Colonic mucosa (tissue), 4 donors: ENCODE measurements around the gene HESX1. TPM values are rescaled to one million over a fixed set of nuclear protein-coding genes. Genes with fewer than 3 reads are reported as not detected.

Experiments used
- DNase-seq: peaks from one replicate; pipeline ENCODE4 v3.0.0-alpha.2; 2020
- H3K27ac ChIP-seq: fragments of 200-600 bp; one replicate; pipeline ENCODE4 v1.8.0; 2021
- H3K27me3 ChIP-seq: fragments of 200-600 bp; one replicate; pipeline ENCODE4 v1.8.0; 2021
- H3K36me3 ChIP-seq: fragments of 200-600 bp; one replicate; pipeline ENCODE4 v1.8.0; 2021
- H3K4me1 ChIP-seq: fragments of 200-600 bp; one replicate; pipeline ENCODE4 v1.8.0; 2021; ENCODE audit warnings: mild to moderate bottlenecking
- H3K4me3 ChIP-seq: fragments of 200-600 bp; one replicate; pipeline ENCODE4 v1.8.0; 2021
- H3K9ac ChIP-seq, 2 donors: one replicate each; pipeline ENCODE4 v1.7.0; 2013; ENCODE audit warnings: control low read depth in 2 of 2, low read depth in 2 of 2, low read length in 2 of 2
- H3K9me3 ChIP-seq: fragments of 200-600 bp; one replicate; pipeline ENCODE4 v1.8.0; 2021
- CTCF ChIP-seq: fragments of 200-600 bp; IDR thresholded peaks from one replicate; pipeline ENCODE4 v1.8.0; 2022; ENCODE audit warnings: antibody characterized with exemption, mild to moderate bottlenecking
- intact Hi-C: fragments of 100-400 bp; cut with DNase I; formaldehyde crosslinking; loops from one replicate; pipeline ENCODE4 v1.14.1; 2022
- total RNA-seq, 2 donors: library from RNA; stranded (reverse); fragmentation: NEBNext Ultra II Directional in 1 of 2; extraction: Animal tissue kit (Norgen Biotek cat#: 25700) in 1 of 2; gene quantifications; one replicate each; pipeline ENCODE4 v1.2.1, GENCODE V29; 2021
- donor health status: healthy.
- donor health status: DM: no; HTN: no; CAD: no.
- donor health status: DM: no; HTN: no; CAD: no.

Gene HESX1
- total RNA-seq, 2 donors from 2014 or later = 0.42 to 0.48 TPM

GRCh38 chr3:57206423-57206822 is 6.6 kb upstream of the HESX1 start:
- H3K9ac ChIP-seq = no peak overlapping the region
- no peak for TF ChIP-seq CTCF
- no peak overlapping the region for H3K27ac ChIP-seq
- H3K4me3 ChIP-seq = no peak overlapping the region
- intact Hi-C loops = no loop called here
- H3K36me3 ChIP-seq = no peaks in the 10 kb centered on the region
- DNase-seq = no peak
- H3K4me1 ChIP-seq = no peaks in the 10 kb centered on the region
- no peaks in the 10 kb centered on the region for H3K27me3 ChIP-seq
- no peaks in the 10 kb centered on the region for H3K9me3 ChIP-seq

- TF ChIP-seq CTCF = no peak
- no peak for DNase-seq
- Histone ChIP-seq H3K27me3 (no peaks in the 10 kb centered on the region), H3K4me3 (no peak overlapping the region), H3K9ac (no peak overlapping the region), H3K4me1 (no peaks in the 10 kb centered on the region), H3K36me3 (no peaks in the 10 kb centered on the region), H3K9me3 (no peaks in the 10 kb centered on the region), H3K27ac (no peak overlapping the region)
- intact Hi-C loops = no loop called here
Observed at GRCh38 chr3:57194641-57195040, 5.1 kb downstream of the HESX1 start.

- H3K27ac ChIP-seq = no peak overlapping the region
Observed at GRCh38 chr3:57192028-57192427, 7.8 kb downstream of the HESX1 start.

GRCh38 chr3:57184526-57184925 is 15.3 kb downstream of the HESX1 start:
- Histone ChIP-seq H3K4me1 (no peaks in the 10 kb centered on the region), H3K9me3 (no peaks in the 10 kb centered on the region), H3K27me3 (no peaks in the 10 kb centered on the region), H3K36me3 (no peaks in the 10 kb centered on the region), H3K4me3 (no peak overlapping the region), H3K9ac (no peak overlapping the region), H3K27ac (no peak overlapping the region)
- no peak for DNase-seq
- TF ChIP-seq CTCF = no peak
- intact Hi-C loops = no loop called here

More at GRCh38 chr3:57192028-57192427, 7.8 kb downstream of the HESX1 start:
- no peaks in the 10 kb centered on the region for H3K27me3 ChIP-seq
- no peak for DNase-seq
- no peaks in the 10 kb centered on the region for H3K9me3 ChIP-seq
- no peaks in the 10 kb centered on the region for H3K36me3 ChIP-seq
- intact Hi-C loops = no loop called here
- H3K9ac ChIP-seq = no peak overlapping the region
- H3K4me3 ChIP-seq = no peak overlapping the region
- no peak for TF ChIP-seq CTCF
- no peaks in the 10 kb centered on the region for H3K4me1 ChIP-seq

GRCh38 chr3:57179580-57180410 is 20.0 kb downstream of the HESX1 start:
- Histone ChIP-seq H3K9ac (no peak overlapping the region), H3K4me1 (no peaks in the 10 kb centered on the region), H3K27me3 (no peaks in the 10 kb centered on the region), H3K9me3 (no peaks in the 10 kb centered on the region), H3K27ac (no peak overlapping the region), H3K4me3 (no peak overlapping the region), H3K36me3 (no peaks in the 10 kb centered on the region)
- no peak for DNase-seq
- no peak for TF ChIP-seq CTCF
- intact Hi-C loops = loop anchor here (10.0 kb wide), 1 partner anchor 75 kb away; no protein-coding TSS in a partner anchor
